ENCODE measurements around the gene GTPBP6.

GTPBP6 gene

GRCh38 chrX:300334-300733 is 18.3 kb downstream of the GTPBP6 start:
- ATAC-seq: no peak
- no peak for TF ChIP-seq SNAI2 (CRISPR knock-in tag; IDR thresholded peaks at IDR 0.05)
- TF ChIP-seq ZFP3 (CRISPR knock-in tag; IDR thresholded peaks at IDR 0.05): no peak
- TF ChIP-seq ZFP30 (CRISPR knock-in tag; IDR thresholded peaks at IDR 0.05): no peak
- TF ChIP-seq GLIS3 (CRISPR knock-in tag; IDR thresholded peaks at IDR 0.05): no peak
- no peak for TF ChIP-seq PPARA (CRISPR knock-in tag; IDR thresholded peaks at IDR 0.05; ENCODE audit: borderline replicate concordance)
- TF ChIP-seq ARNTL (CRISPR knock-in tag; IDR thresholded peaks at IDR 0.05; ENCODE audit: borderline replicate concordance, low read depth): no peak
- no peak for TF ChIP-seq ZNF565 (CRISPR knock-in tag; conservative IDR thresholded peaks at IDR 0.05; ENCODE audit: low read depth)
- no peak for TF ChIP-seq ZC3H10 (CRISPR knock-in tag; IDR thresholded peaks at IDR 0.05)
- no peak for TF ChIP-seq ESRRG (CRISPR knock-in tag; IDR thresholded peaks at IDR 0.05)
- no peak for TF ChIP-seq ZNF8 (CRISPR knock-in tag; IDR thresholded peaks at IDR 0.05)
- no peak for TF ChIP-seq BACH2 (CRISPR knock-in tag; IDR thresholded peaks at IDR 0.05; ENCODE audit: borderline replicate concordance)
- no peak for TF ChIP-seq TCF4 (CRISPR knock-in tag; IDR thresholded peaks at IDR 0.05; ENCODE audit: borderline replicate concordance)
- no peak for TF ChIP-seq OSR1 (CRISPR knock-in tag; IDR thresholded peaks at IDR 0.05)
- TF ChIP-seq, protein P1, sequence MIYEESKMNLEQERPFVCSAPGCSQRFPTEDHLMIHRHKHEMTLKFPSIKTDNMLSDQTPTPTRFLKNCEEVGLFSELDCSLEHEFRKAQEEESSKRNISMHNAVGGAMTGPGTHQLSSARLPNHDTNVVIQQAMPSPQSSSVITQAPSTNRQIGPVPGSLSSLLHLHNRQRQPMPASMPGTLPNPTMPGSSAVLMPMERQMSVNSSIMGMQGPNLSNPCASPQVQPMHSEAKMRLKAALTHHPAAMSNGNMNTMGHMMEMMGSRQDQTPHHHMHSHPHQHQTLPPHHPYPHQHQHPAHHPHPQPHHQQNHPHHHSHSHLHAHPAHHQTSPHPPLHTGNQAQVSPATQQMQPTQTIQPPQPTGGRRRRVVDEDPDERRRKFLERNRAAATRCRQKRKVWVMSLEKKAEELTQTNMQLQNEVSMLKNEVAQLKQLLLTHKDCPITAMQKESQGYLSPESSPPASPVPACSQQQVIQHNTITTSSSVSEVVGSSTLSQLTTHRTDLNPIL (CRISPR knock-in tag; IDR thresholded peaks at IDR 0.05; ENCODE audit: low read depth): no peak
- no peak for TF ChIP-seq TOX (CRISPR knock-in tag; IDR thresholded peaks at IDR 0.05; ENCODE audit: borderline replicate concordance)
- TF ChIP-seq, protein P2, sequence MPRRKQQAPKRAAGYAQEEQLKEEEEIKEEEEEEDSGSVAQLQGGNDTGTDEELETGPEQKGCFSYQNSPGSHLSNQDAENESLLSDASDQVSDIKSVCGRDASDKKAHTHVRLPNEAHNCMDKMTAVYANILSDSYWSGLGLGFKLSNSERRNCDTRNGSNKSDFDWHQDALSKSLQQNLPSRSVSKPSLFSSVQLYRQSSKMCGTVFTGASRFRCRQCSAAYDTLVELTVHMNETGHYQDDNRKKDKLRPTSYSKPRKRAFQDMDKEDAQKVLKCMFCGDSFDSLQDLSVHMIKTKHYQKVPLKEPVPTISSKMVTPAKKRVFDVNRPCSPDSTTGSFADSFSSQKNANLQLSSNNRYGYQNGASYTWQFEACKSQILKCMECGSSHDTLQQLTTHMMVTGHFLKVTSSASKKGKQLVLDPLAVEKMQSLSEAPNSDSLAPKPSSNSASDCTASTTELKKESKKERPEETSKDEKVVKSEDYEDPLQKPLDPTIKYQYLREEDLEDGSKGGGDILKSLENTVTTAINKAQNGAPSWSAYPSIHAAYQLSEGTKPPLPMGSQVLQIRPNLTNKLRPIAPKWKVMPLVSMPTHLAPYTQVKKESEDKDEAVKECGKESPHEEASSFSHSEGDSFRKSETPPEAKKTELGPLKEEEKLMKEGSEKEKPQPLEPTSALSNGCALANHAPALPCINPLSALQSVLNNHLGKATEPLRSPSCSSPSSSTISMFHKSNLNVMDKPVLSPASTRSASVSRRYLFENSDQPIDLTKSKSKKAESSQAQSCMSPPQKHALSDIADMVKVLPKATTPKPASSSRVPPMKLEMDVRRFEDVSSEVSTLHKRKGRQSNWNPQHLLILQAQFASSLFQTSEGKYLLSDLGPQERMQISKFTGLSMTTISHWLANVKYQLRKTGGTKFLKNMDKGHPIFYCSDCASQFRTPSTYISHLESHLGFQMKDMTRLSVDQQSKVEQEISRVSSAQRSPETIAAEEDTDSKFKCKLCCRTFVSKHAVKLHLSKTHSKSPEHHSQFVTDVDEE (CRISPR knock-in tag; IDR thresholded peaks at IDR 0.05): no peak
- no peak for TF ChIP-seq ISL1 (CRISPR knock-in tag; IDR thresholded peaks at IDR 0.05)
- no peak for TF ChIP-seq ZNF70 (CRISPR knock-in tag; IDR thresholded peaks at IDR 0.05)
- TF ChIP-seq, protein P3, sequence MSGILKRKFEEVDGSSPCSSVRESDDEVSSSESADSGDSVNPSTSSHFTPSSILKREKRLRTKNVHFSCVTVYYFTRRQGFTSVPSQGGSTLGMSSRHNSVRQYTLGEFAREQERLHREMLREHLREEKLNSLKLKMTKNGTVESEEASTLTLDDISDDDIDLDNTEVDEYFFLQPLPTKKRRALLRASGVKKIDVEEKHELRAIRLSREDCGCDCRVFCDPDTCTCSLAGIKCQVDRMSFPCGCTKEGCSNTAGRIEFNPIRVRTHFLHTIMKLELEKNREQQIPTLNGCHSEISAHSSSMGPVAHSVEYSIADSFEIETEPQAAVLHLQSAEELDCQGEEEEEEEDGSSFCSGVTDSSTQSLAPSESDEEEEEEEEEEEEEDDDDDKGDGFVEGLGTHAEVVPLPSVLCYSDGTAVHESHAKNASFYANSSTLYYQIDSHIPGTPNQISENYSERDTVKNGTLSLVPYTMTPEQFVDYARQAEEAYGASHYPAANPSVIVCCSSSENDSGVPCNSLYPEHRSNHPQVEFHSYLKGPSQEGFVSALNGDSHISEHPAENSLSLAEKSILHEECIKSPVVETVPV (CRISPR knock-in tag; IDR thresholded peaks at IDR 0.05): no peak

DNA sequence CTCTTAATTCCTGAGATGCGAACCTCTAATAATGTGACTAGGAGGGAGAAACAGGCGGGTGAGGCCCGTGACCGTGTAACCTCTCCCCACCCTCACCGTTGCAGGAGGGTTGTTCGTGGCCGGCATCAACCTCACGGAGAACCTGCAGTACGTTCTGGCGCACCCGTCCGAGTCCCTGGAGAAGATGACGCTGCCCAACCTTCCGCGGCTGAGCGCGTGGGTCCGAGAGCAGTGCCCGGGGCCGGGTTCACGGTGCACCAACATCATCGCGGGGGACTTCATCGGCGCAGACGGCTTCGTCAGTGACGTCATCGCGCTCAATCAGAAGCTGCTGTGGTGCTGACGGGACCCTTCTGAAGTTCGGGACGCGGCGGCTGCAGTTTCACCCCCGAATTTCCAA is 19.6 kb downstream of the GTPBP6 start:
- TF ChIP-seq TOX (CRISPR knock-in tag; IDR thresholded peaks at IDR 0.05; ENCODE audit: borderline replicate concordance) (no peak), ZNF565 (CRISPR knock-in tag; conservative IDR thresholded peaks at IDR 0.05; ENCODE audit: low read depth) (no peak), GLIS3 (CRISPR knock-in tag; IDR thresholded peaks at IDR 0.05) (no peak), ZNF8 (CRISPR knock-in tag; IDR thresholded peaks at IDR 0.05) (no peak), OSR1 (CRISPR knock-in tag; IDR thresholded peaks at IDR 0.05) (no peak), CSDC2 (CRISPR knock-in tag; IDR thresholded peaks at IDR 0.05) (no peak), ZNF70 (CRISPR knock-in tag; IDR thresholded peaks at IDR 0.05) (no peak), PPARA (CRISPR knock-in tag; IDR thresholded peaks at IDR 0.05; ENCODE audit: borderline replicate concordance) (no peak), ZC3H10 (CRISPR knock-in tag; IDR thresholded peaks at IDR 0.05) (no peak), ZFP3 (CRISPR knock-in tag; IDR thresholded peaks at IDR 0.05) (no peak), ISL1 (CRISPR knock-in tag; IDR thresholded peaks at IDR 0.05) (no peak), RARB (CRISPR knock-in tag; IDR thresholded peaks at IDR 0.05) (no peak), SNAI2 (CRISPR knock-in tag; IDR thresholded peaks at IDR 0.05) (no peak)
- TF ChIP-seq, protein P1 (CRISPR knock-in tag; IDR thresholded peaks at IDR 0.05; ENCODE audit: low read depth): no peak
- TF ChIP-seq, protein P3 (CRISPR knock-in tag; IDR thresholded peaks at IDR 0.05): no peak
- TF ChIP-seq, protein P4, sequence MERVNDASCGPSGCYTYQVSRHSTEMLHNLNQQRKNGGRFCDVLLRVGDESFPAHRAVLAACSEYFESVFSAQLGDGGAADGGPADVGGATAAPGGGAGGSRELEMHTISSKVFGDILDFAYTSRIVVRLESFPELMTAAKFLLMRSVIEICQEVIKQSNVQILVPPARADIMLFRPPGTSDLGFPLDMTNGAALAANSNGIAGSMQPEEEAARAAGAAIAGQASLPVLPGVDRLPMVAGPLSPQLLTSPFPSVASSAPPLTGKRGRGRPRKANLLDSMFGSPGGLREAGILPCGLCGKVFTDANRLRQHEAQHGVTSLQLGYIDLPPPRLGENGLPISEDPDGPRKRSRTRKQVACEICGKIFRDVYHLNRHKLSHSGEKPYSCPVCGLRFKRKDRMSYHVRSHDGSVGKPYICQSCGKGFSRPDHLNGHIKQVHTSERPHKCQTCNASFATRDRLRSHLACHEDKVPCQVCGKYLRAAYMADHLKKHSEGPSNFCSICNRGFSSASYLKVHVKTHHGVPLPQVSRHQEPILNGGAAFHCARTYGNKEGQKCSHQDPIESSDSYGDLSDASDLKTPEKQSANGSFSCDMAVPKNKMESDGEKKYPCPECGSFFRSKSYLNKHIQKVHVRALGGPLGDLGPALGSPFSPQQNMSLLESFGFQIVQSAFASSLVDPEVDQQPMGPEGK (CRISPR knock-in tag; IDR thresholded peaks at IDR 0.05; ENCODE audit: borderline replicate concordance): no peak
- ATAC-seq: no peak

Data from SK-N-SH treated with all-trans-retinoic acid at 6 μM for 48 hours (cell line).